Measurements from ENCODE around the gene PRR12.
A peak's percentile ranks its signal among the peaks of the same experiment; 100 is the strongest.
"Not testable (repeated sequence)": the region's sequence is repeated elsewhere in the genome, so short reads cannot be mapped to it uniquely, and the experiment has no call there.

Gene PRR12

GRCh38 chr19:49609499-49610092, 18.6 kb downstream of the PRR12 start:
- peaks cover 47% of the 10 kb centered on the region for H3K36me3 Mint-ChIP-seq (ENCODE audit: low read depth)
- H3K4me1 Mint-ChIP-seq: no peaks in the 10 kb centered on the region
- no peak overlapping the region for H3K27ac Mint-ChIP-seq
- no peak overlapping the region for H3K4me3 Mint-ChIP-seq
- no peak for TF ChIP-seq CTCF (IDR thresholded peaks at IDR 0.05; ENCODE audit: unreplicated experiment in 3 of 3)
- H3K9me3 Mint-ChIP-seq: no peaks in the 10 kb centered on the region
- H3K27me3 Mint-ChIP-seq (ENCODE audit: low read depth): no peaks in the 10 kb centered on the region

GRCh38 chr19:49613374-49613773, 22.4 kb downstream of the PRR12 start:
- Mint-ChIP-seq H3K27ac (no peak overlapping the region), H3K36me3 (ENCODE audit: low read depth) (peaks cover 67% of the 10 kb centered on the region), H3K4me1 (no peaks in the 10 kb centered on the region)

GRCh38 chr19:49614096-49614833, 23.3 kb downstream of the PRR12 start:
- no peaks in the 10 kb centered on the region for H3K27me3 Mint-ChIP-seq (ENCODE audit: low read depth)
- no peak overlapping the region for H3K4me3 Mint-ChIP-seq
- H3K9me3 Mint-ChIP-seq: no peaks in the 10 kb centered on the region
- no peaks in the 10 kb centered on the region for H3K4me1 Mint-ChIP-seq
- H3K27ac Mint-ChIP-seq: peak overlapping the region in 1 of 3 experiments; percentile 30
- TF ChIP-seq CTCF (IDR thresholded peaks at IDR 0.05; ENCODE audit: unreplicated experiment in 3 of 3): no peak
- peaks cover 68% of the 10 kb centered on the region for H3K36me3 Mint-ChIP-seq (ENCODE audit: low read depth)

More at GRCh38 chr19:49613374-49613773, 22.4 kb downstream of the PRR12 start:
- H3K9me3 Mint-ChIP-seq: no peaks in the 10 kb centered on the region
- no peak for TF ChIP-seq CTCF (IDR thresholded peaks at IDR 0.05; ENCODE audit: unreplicated experiment in 3 of 3)
- no peaks in the 10 kb centered on the region for H3K27me3 Mint-ChIP-seq (ENCODE audit: low read depth)
- no peak overlapping the region for H3K4me3 Mint-ChIP-seq

GRCh38 chr19:49615861-49616260, 24.9 kb downstream of the PRR12 start:
- H3K27ac Mint-ChIP-seq: no peak overlapping the region

GRCh38 chr19:49616532-49616931, 25.6 kb downstream of the PRR12 start:
- H3K27me3 Mint-ChIP-seq (ENCODE audit: low read depth): no peaks in the 10 kb centered on the region
- no peak overlapping the region for H3K27ac Mint-ChIP-seq
- no peak overlapping the region for H3K4me3 Mint-ChIP-seq
- TF ChIP-seq CTCF (IDR thresholded peaks at IDR 0.05; ENCODE audit: unreplicated experiment in 3 of 3): no peak
- no peaks in the 10 kb centered on the region for H3K9me3 Mint-ChIP-seq
- no peaks in the 10 kb centered on the region for H3K4me1 Mint-ChIP-seq
- peaks cover 65% of the 10 kb centered on the region for H3K36me3 Mint-ChIP-seq (ENCODE audit: low read depth)

More at GRCh38 chr19:49615861-49616260, 24.9 kb downstream of the PRR12 start:
- Mint-ChIP-seq H3K27me3 (ENCODE audit: low read depth) (no peaks in the 10 kb centered on the region), H3K4me1 (no peaks in the 10 kb centered on the region), H3K36me3 (ENCODE audit: low read depth) (peaks cover 61% of the 10 kb centered on the region), H3K4me3 (no peak overlapping the region), H3K9me3 (no peaks in the 10 kb centered on the region)
- no peak for TF ChIP-seq CTCF (IDR thresholded peaks at IDR 0.05; ENCODE audit: unreplicated experiment in 3 of 3)

- no peak overlapping the region for H3K27ac Mint-ChIP-seq
- peaks cover 69% of the 10 kb centered on the region for H3K36me3 Mint-ChIP-seq (ENCODE audit: low read depth)
- H3K27me3 Mint-ChIP-seq (ENCODE audit: low read depth): no peaks in the 10 kb centered on the region
- no peak for TF ChIP-seq CTCF (IDR thresholded peaks at IDR 0.05; ENCODE audit: unreplicated experiment in 3 of 3)
- no peaks in the 10 kb centered on the region for H3K4me1 Mint-ChIP-seq
- H3K9me3 Mint-ChIP-seq: no peaks in the 10 kb centered on the region
- H3K4me3 Mint-ChIP-seq: no peak overlapping the region
Measured at GRCh38 chr19:49616945-49617344, 26.0 kb downstream of the PRR12 start.

- not testable (repeated sequence) for H3K4me3 Mint-ChIP-seq; H3K9me3 Mint-ChIP-seq; H3K27me3 Mint-ChIP-seq (ENCODE audit: low read depth); H3K27ac Mint-ChIP-seq; H3K4me1 Mint-ChIP-seq
- H3K36me3 Mint-ChIP-seq (ENCODE audit: low read depth): peaks cover 71% of the 10 kb centered on the region
Measured at GRCh38 chr19:49617860-49618259, 26.9 kb downstream of the PRR12 start.
